NCI-H1048 (cell line): ENCODE data around the gene COMMD4.

ENCODE experiments used
- DNase-seq: peaks from one replicate; lab custom pipeline; 2025; lab: John Stamatoyannopoulos, UW

Gene COMMD4

GRCh38 chr15:75356517-75356916, 20.7 kb downstream of the COMMD4 start:
- DNase-seq = no peak

DNA sequence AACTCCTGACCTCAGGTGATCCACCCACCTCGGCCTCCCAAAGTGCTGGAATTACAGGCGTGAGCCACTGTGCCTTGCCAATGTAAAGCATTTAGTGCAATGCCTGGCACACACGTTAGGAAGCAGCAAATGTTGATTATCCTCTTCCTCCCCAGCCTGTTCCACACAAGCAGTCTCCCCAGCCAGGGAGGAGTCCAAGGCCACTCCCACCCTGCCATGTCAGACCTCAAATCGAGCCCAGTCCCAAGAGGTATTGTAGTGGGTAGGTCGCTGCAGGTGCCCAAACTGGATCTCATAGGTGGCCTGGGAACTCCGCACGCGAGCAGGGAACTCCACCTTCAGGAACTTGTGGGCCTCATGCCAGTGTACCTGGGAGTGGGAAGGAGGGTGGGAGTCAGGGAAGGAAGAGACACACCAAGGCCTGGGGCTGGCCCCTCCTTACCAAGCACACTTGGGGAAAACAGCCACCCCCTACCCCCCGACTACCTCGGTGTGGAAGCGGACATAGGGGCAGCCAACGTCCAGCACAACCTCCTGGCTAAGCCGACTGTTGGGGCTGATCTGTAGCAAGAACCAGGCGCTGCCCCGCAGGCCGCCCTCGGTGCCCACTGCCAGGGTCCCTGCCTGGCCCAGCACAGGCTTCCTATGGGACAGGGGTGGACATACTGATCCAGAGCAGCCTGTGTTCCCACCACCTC, 22.3 kb downstream of the COMMD4 start:
- DNase-seq = no peak

DNA sequence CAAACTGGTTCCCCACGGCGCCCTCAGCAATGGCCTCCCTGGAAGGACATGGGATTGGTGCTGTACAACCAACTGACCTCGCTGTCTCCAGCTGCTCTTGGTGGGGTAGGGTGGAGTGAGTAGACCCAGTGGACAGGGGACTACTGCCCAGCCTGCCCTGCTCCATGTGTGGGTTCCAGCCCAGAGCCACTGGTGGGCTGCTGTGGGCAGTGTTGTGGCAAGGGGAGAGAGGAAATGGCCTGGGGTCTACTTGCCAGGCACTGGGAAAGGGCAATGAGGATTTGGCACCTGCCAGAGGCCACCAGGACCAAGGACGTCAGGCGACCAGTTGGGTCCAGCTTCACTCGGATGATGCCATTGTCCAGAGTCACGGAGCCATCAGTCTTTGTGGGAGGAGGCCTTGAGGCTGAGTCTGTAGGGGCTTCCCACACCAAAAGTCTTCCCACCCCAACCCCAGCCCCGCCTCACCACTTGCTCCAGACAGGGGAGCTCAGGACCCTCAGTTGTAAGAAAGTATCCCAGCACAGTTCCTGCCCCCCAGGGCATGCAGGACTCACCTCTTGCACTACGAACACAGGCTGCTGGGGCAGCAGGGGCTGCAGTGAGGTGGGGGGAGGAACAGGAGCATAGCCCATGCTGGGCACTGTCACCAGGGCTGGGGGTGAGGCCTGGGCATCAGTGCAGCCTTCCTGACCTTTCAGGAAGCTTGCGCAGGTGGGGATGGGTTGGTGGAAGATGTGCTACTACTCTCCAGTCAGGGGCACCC, 23.1 kb downstream of the COMMD4 start:
- DNase-seq = no peak

DNA sequence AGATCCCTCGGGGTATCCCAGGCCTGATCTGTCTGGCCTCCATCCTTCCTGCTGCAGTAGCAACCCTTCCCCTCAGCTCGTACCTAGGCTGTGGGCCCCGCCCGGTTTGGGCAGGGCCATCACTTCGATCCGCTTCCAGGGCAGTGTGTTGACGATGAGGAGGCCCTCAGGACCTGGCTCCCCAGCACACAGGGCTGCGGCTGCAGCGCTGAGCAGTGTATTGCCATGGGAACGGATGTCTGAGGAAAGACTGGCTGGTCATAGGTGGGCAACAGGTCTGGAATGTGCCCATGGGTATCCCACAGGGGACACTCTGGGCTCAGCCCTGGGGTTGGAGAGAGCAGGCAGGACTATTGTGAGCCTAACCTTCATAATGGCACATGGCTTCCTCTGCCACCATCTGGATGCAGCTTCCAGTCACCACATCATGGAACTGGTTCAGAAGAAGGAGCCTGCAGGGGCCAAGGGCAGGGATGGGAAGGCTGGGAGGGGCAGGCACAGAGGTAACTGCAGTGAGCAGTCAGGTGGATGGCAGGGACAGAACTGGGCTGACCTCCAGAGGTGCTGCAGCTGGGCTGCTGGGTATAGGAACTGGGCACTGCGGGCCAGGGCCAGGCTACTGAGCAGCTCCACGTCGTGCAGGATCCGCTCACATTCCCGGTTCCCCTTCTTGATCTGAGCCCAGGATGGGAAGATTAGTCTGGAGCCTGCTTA, 23.8 kb downstream of the COMMD4 start:
- DNase-seq = no peak

DNA sequence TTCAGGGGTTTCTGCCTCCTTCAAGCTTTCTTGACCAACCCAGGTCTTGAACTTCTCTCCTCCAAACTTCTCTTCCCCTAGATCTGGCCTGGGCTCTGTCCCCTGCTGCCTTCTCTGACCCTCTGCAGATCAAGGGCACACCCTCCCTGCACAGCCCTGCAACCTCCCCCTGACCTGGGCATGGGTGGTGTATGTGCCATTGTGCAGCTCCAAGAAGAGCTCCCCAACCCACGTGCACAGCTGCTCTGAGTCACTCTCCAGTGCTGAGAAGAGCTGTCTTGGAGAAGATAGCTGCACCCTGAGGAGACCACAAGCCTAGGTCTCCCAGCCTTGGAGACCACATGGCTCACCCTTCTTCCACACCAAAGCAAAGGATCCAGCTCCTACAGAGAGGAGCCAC, 24.5 kb downstream of the COMMD4 start:
- DNase-seq = no peak

- DNase-seq = no peak
Measured at GRCh38 chr15:75360856-75361255, 25.0 kb downstream of the COMMD4 start.

- DNase-seq = no peak
Measured at GRCh38 chr15:75361361-75361988, 25.6 kb downstream of the COMMD4 start.

GRCh38 chr15:75361989-75362641, 26.3 kb downstream of the COMMD4 start:
- no peak for DNase-seq

DNA sequence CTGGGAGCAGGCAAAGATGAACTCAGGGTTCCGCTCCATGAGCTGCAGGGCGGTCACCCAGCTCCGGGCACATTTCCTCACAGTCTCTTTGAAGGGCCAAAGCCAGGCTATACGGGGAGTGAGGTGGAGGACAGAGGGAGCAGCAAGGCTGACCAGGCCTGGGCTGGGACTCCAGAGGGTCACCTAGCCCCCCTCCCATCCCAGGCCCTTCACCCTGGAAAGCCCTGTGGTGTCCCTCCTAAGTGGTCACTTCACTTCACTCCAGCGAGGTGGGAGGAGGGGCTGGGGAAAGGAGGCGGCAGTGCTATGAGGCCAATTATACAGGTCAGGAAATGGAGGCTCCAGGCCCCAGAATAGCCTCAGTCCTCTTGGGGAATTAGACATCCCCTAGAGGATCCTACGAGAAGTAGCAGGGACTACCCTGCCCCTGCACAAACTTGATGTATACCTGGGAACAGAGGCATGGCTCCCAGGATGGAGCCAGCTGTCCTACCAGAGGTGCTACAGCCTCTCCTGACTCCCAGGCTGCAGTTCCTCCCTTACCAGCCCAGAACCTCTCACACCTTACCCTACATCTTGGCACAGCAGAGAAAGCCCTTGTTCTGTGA, 26.9 kb downstream of the COMMD4 start:
- no peak for DNase-seq

- no peak for DNase-seq
Measured at GRCh38 chr15:75363786-75364185, 27.9 kb downstream of the COMMD4 start.

DNA sequence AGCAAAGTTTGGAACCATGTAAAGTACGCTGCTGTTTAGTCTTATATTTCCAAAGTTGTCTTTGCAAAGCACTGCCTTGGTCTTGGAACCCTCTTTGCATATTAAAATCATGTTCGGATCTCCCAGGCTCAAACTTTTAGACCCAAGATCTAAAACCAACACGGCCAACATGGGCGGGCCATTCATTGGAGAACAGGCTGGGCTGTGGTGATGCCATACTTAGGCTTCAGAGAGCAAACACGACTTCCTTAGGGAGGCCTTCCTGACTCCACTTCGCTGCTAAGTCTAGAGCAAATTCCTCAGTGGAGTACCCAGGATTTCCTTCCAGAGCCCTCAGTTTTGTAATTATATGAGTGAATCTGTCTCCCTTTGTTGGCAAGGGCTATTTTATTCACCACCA, 29.0 kb downstream of the COMMD4 start:
- no peak for DNase-seq

- no peak for DNase-seq
Measured at GRCh38 chr15:75366163-75366562, 30.3 kb downstream of the COMMD4 start.

DNA sequence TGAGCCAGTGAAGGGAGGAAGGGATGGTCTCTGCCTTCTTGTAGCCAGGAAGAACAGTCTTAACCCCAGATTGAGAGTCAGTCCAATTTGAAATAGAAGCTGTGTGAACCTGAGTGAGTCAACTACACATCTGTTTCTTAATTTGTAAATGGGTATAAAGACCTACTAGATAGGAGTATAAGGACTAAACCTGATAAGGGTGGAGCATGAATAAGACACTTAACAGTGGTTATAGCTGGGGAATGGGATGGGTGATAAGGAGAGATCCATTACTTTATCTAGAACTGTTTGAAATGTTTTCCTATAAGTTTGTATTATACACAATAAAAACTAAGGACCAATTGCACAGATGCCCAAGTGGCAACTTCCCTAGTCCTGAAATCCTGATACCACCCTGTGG, 31.1 kb downstream of the COMMD4 start:
- no peak for DNase-seq

- DNase-seq = no peak
Measured at GRCh38 chr15:75367406-75367912, 31.6 kb downstream of the COMMD4 start.

GRCh38 chr15:75367913-75368688, 32.2 kb downstream of the COMMD4 start, which contains the start of gene MAN2C1:
TSS of gene MAN2C1 (minus strand) at chr15:75368607. CDS start at chr15:75368583, 24 bp downstream.
- DNase-seq = peak; percentile 96

DNA sequence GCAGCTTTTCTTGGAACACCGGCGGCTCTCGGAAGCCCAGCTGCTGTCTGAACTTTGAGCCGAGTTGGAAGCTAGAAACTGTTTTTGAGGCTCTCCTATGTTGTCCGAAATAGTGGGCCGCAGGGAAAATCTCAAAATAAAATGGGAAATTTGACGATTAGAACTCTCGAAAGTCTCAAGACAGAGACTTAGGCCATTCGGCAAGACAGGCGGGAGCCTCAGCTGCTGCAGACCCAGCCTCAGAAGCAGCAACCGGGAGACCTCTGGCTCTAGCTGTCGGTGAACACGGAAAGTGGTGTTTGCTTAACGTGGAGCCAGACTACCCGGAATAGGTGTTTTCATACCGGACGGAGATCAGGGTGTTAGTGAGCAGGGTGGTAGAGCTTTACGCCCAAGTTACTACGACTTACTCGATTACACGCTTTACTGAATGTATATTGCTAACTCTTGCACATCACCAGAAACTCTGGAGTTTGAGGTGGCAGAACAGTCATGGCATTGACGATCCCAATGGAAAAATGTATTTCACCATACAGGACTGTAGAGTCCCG, 32.9 kb downstream of the COMMD4 start:
- DNase-seq = no peak

DNA sequence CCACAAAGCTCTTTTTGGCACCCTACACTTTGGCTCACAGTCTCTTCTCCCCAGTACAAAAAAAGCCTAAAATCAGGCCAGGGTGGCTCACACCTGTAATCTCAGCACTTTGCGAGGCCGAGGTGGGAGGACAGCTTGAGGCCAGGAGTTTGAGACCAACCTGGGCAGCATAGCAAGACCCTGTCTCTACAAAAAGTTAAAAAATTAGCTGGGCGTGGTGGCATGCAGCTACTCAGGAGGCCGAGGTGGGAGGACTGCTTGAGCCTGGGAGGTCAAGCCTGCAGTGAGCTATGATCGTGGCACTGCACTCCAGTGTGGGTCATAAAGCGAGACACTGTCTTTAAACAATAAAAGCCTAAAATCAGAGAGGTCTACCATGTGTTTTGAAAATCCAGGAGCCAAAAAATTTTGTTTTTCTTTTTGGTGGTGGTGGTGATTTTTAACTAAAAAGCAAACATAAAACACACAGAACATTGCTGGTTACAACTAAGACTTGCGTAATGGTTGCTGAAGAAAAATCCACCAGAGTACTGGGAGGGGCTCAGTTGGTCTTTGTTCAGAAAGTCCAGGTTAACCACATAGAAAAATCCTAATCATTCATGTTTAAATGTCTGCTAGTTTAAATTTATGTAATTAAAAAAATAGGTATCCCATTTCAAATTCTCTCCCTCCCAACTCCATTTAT, 34.2 kb downstream of the COMMD4 start:
- no peak for DNase-seq

DNA sequence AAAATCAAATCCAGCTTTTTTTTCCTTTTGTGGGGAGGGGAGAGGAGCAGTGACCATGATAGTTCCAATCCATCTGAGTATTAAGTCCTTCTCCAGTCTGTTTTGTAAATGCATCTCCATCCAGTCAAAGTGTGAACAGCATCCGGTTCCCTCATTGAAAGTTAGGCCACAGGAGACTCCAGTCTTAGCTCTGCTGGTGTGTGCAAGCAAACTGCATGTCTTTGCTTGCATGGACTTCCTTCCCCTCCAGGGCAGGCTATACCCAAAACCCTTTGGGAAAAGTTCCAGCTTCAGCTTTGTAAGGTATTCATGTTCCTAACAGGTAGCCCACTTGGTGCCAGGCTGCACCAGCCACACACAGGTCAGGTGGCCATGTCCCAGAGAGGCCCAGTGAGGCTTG, 35.6 kb downstream of the COMMD4 start:
- no peak for DNase-seq

- DNase-seq = no peak
Measured at GRCh38 chr15:75371901-75372688, 36.2 kb downstream of the COMMD4 start.
